Caco-2 (cell line): ENCODE results near the gene RHOBTB1. TPM values are rescaled to one million over a fixed set of nuclear protein-coding genes. Genes with fewer than 3 reads are reported as not detected.

ENCODE experiments used
- BruUV-seq: library from RNA; stranded (reverse); fragments of 400-500 nt; replicated peaks from 2 replicates; lab custom pipeline; 2021; lab: Mats Ljungman, UMichigan
- CTCF ChIA-PET: fragments of 300-600 bp; sonication (Branson Sonifier 250); formaldehyde crosslinking; loops from one replicate; lab custom pipeline; 2022; ENCODE audit warnings: antibody characterized with exemption; lab: Charles Lee
- POLR2A ChIA-PET: fragments of 300-600 bp; sonication (Branson Sonifier 250); formaldehyde crosslinking; loops from one replicate; lab custom pipeline; 2022; ENCODE audit warnings: antibody characterized with exemption; lab: Charles Lee
- DNase-seq, 2 experiments: peaks; one replicate each; pipeline versions ENCODE4 v3.0.0 to v3.0.0-alpha.2; 2020 to 2022
- H3K27me3 ChIP-seq: replicated peaks from 2 replicates; pipeline ENCODE4 v1.6.0; 2011; ENCODE audit warnings: low read length; ENCODE audit not compliant: control insufficient read depth, insufficient read depth
- H3K36me3 ChIP-seq: 2 replicates; pipeline ENCODE4 v1.5.1; 2011; ENCODE audit warnings: low read length; ENCODE audit not compliant: control insufficient read depth, insufficient read depth
- H3K4me1 ChIP-seq: fragments of 250-450 bp; sonication (Bioruptor Pico); 2 replicates; pipeline ENCODE4 v1.5.1; 2020; ENCODE audit warnings: mild to moderate bottlenecking
- H3K4me3 ChIP-seq: 2 replicates; pipeline ENCODE4 v1.5.1; 2011; ENCODE audit warnings: low read depth, mild to moderate bottlenecking, control low read depth, low read length
- H3K9me3 ChIP-seq: fragments of 250-450 bp; sonication (Bioruptor Pico); 2 replicates; pipeline ENCODE4 v1.5.1; 2020; ENCODE audit warnings: mild to moderate bottlenecking, moderate library complexity
- H3K27ac Mint-ChIP-seq: one replicate; pipeline ENCODE4 v1.8.0; 2022; ENCODE audit warnings: mixed read lengths; ENCODE audit not compliant: unreplicated experiment
- H3K27me3 Mint-ChIP-seq: one replicate; pipeline ENCODE4 v1.8.0; 2022; ENCODE audit warnings: mixed read lengths; ENCODE audit not compliant: insufficient read depth, unreplicated experiment
- H3K36me3 Mint-ChIP-seq: one replicate; pipeline ENCODE4 v1.8.0; 2022; ENCODE audit warnings: mild to moderate bottlenecking, mixed read lengths; ENCODE audit not compliant: insufficient read depth, unreplicated experiment
- H3K4me1 Mint-ChIP-seq: one replicate; pipeline ENCODE4 v1.8.0; 2022; ENCODE audit warnings: low read depth, mixed read lengths; ENCODE audit not compliant: unreplicated experiment
- H3K4me3 Mint-ChIP-seq: one replicate; pipeline ENCODE4 v1.8.0; 2022; ENCODE audit warnings: mild to moderate bottlenecking, moderate library complexity, mixed read lengths; ENCODE audit not compliant: unreplicated experiment
- H3K9me3 Mint-ChIP-seq: one replicate; pipeline ENCODE4 v1.8.0; 2022; ENCODE audit warnings: mixed read lengths; ENCODE audit not compliant: unreplicated experiment
- CTCF ChIP-seq, 2 experiments: fragments of 200-600 bp in 1 of 2; IDR thresholded peaks; 1 replicate in 1 of 2; 2 replicates in 1 of 2; pipeline versions ENCODE4 v1.5.1 to v1.8.0; 2011 to 2022; ENCODE audit warnings: antibody characterized with exemption in 1 of 2, control low read depth in 1 of 2, inconsistent platforms in 1 of 2, low read depth in 1 of 2, low read length in 1 of 2, mild to moderate bottlenecking in 1 of 2, moderate library complexity in 1 of 2; ENCODE audit not compliant: insufficient read depth in 1 of 2, severe bottlenecking in 1 of 2, unreplicated experiment in 1 of 2
- intact Hi-C: fragments of 100-400 bp; cut with micrococcal nuclease; formaldehyde crosslinking; loops from one replicate; pipeline ENCODE4 v1.10.0; 2022; ENCODE audit not compliant: unreplicated experiment
- total RNA-seq: library from RNA; stranded (reverse); gene quantifications from 2 replicates; pipeline ENCODE4 v1.2.3, GENCODE V29; 2022

The RHOBTB1 gene
- total RNA-seq, 1 experiment from 2014 or later: 19.9 TPM

GRCh38 chr10:60970526-60970925 is 26.5 kb upstream of the RHOBTB1 start:
- H3K27me3 ChIP-seq: no peaks in the 10 kb centered on the region
- BruUV-seq: no TSS peak
- peaks cover 5% of the 10 kb centered on the region for H3K36me3 Mint-ChIP-seq
- CTCF ChIA-PET: no interaction called here
- H3K4me1 ChIP-seq: no peaks in the 10 kb centered on the region
- POLR2A ChIA-PET: no interaction called here
- no peaks in the 10 kb centered on the region for H3K9me3 Mint-ChIP-seq
- no peak overlapping the region for H3K4me3 Mint-ChIP-seq
- DNase-seq: no peak
- no peak overlapping the region for H3K4me3 ChIP-seq
- peaks cover 2% of the 10 kb centered on the region for H3K27me3 Mint-ChIP-seq
- no peaks in the 10 kb centered on the region for H3K9me3 ChIP-seq
- no peak for TF ChIP-seq CTCF (IDR thresholded peaks at IDR 0.05; ENCODE audit: insufficient read depth in 1 of 2, low read depth in 1 of 2, low read length in 1 of 2, severe bottlenecking in 1 of 2, unreplicated experiment in 1 of 2)
- no peaks in the 10 kb centered on the region for H3K36me3 ChIP-seq
- no peaks in the 10 kb centered on the region for H3K4me1 Mint-ChIP-seq
- intact Hi-C loops: no loop called here
- H3K27ac Mint-ChIP-seq: no peak overlapping the region

GRCh38 chr10:60968504-60968903 is 24.5 kb upstream of the RHOBTB1 start:
- no peaks in the 10 kb centered on the region for H3K9me3 ChIP-seq
- no peaks in the 10 kb centered on the region for H3K36me3 ChIP-seq
- Mint-ChIP-seq H3K4me3 (no peak overlapping the region), H3K36me3 (peaks cover 5% of the 10 kb centered on the region), H3K9me3 (no peaks in the 10 kb centered on the region), H3K27ac (no peak overlapping the region), H3K27me3 (peaks cover 2% of the 10 kb centered on the region), H3K4me1 (no peaks in the 10 kb centered on the region)
- no peak for DNase-seq
- H3K27me3 ChIP-seq: no peaks in the 10 kb centered on the region
- no peaks in the 10 kb centered on the region for H3K4me1 ChIP-seq
- ChIA-PET POLR2A (no interaction called here), CTCF (no interaction called here)
- H3K4me3 ChIP-seq: no peak overlapping the region
- BruUV-seq: no TSS peak
- no peak for TF ChIP-seq CTCF (IDR thresholded peaks at IDR 0.05; ENCODE audit: insufficient read depth in 1 of 2, low read depth in 1 of 2, low read length in 1 of 2, severe bottlenecking in 1 of 2, unreplicated experiment in 1 of 2)
- intact Hi-C loops: loop anchor here (10.0 kb wide), 1 partner anchor 524 kb away; no protein-coding TSS in a partner anchor

- DNase-seq: no peak
- CTCF ChIA-PET: interaction anchor here (0.7 to 1.2 kb wide), 2 partner anchors 147 to 217 kb away, joined by 3 read pairs; no protein-coding TSS in a partner anchor
- intact Hi-C loops: loop anchor here (10.0 kb wide), 1 partner anchor 523 kb away; no protein-coding TSS in a partner anchor
- Histone ChIP-seq H3K4me3 (no peak overlapping the region), H3K9me3 (no peaks in the 10 kb centered on the region), H3K36me3 (no peaks in the 10 kb centered on the region), H3K27me3 (no peaks in the 10 kb centered on the region), H3K4me1 (no peaks in the 10 kb centered on the region)
- Mint-ChIP-seq H3K4me3 (no peak overlapping the region), H3K36me3 (peaks cover 5% of the 10 kb centered on the region), H3K27me3 (peaks cover 2% of the 10 kb centered on the region), H3K9me3 (no peaks in the 10 kb centered on the region), H3K4me1 (no peaks in the 10 kb centered on the region), H3K27ac (no peak overlapping the region)
- POLR2A ChIA-PET: no interaction called here
- TF ChIP-seq CTCF (IDR thresholded peaks at IDR 0.05; ENCODE audit: insufficient read depth in 1 of 2, low read depth in 1 of 2, low read length in 1 of 2, severe bottlenecking in 1 of 2, unreplicated experiment in 1 of 2): no peak
- no TSS peak for BruUV-seq
Observed at GRCh38 chr10:60967854-60968484, 24.0 kb upstream of the RHOBTB1 start.
